Endodermal cell (in vitro differentiated cells): Measurements from ENCODE around the gene DAP. TPM values are rescaled to one million over a fixed set of nuclear protein-coding genes. Genes with fewer than 3 reads are reported as not detected.

ENCODE experiments used
- DNase-seq: peaks from one replicate; pipeline ENCODE4 v3.0.0-alpha.2; 2017
- H3K27ac ChIP-seq: 2 replicates; pipeline ENCODE4 v1.5.1; 2013; ENCODE audit warnings: mild to moderate bottlenecking, low read depth, low read length, moderate library complexity
- H3K27me3 ChIP-seq: 2 replicates; pipeline ENCODE4 v1.6.1; 2013; ENCODE audit warnings: mild to moderate bottlenecking, low read length, moderate library complexity; ENCODE audit not compliant: insufficient read depth, control insufficient read depth, poor library complexity, severe bottlenecking
- H3K36me3 ChIP-seq: 2 replicates; pipeline ENCODE4 v1.7.0; 2013; ENCODE audit warnings: mild to moderate bottlenecking, low read length, moderate library complexity; ENCODE audit not compliant: control insufficient read depth, insufficient read depth
- H3K4me1 ChIP-seq: one replicate; pipeline ENCODE4 v1.7.0; 2013; ENCODE audit warnings: low read length; ENCODE audit not compliant: control insufficient read depth, insufficient read depth
- H3K4me3 ChIP-seq: 2 replicates; pipeline ENCODE4 v1.5.1; 2013; ENCODE audit warnings: mild to moderate bottlenecking, low read length, moderate library complexity
- H3K9ac ChIP-seq: 2 replicates; pipeline ENCODE4 v1.6.1; 2013; ENCODE audit warnings: mild to moderate bottlenecking, low read length, moderate library complexity; ENCODE audit not compliant: poor library complexity, severe bottlenecking; ENCODE audit errors: extremely low read depth
- H3K9me3 ChIP-seq: 2 replicates; pipeline ENCODE4 v1.6.1; 2013; ENCODE audit warnings: mild to moderate bottlenecking, low read length, moderate library complexity; ENCODE audit not compliant: control insufficient read depth
- H3K27ac Mint-ChIP-seq: 2 replicates; pipeline ENCODE4 v1.8.0; 2020; ENCODE audit warnings: mixed read lengths
- H3K27me3 Mint-ChIP-seq: 2 replicates; pipeline ENCODE4 v1.8.0; 2021; ENCODE audit warnings: mild to moderate bottlenecking, mixed read lengths; ENCODE audit not compliant: insufficient read depth
- H3K36me3 Mint-ChIP-seq: 2 replicates; pipeline ENCODE4 v1.8.0; 2020; ENCODE audit warnings: low read depth, mixed read lengths
- H3K4me1 Mint-ChIP-seq: 2 replicates; pipeline ENCODE4 v1.8.0; 2020; ENCODE audit warnings: mixed read lengths
- H3K4me3 Mint-ChIP-seq: 2 replicates; pipeline ENCODE4 v1.8.0; 2020; ENCODE audit warnings: mild to moderate bottlenecking, moderate library complexity, mixed read lengths
- H3K9me3 Mint-ChIP-seq: 2 replicates; pipeline ENCODE4 v1.8.0; 2020; ENCODE audit warnings: mild to moderate bottlenecking, mixed read lengths
- CTCF ChIP-seq: fragments of 200-600 bp; sonication (generic); conservative IDR thresholded peaks from 2 replicates; pipeline ENCODE4 v1.5.0; 2021; ENCODE audit warnings: antibody characterized with exemption, mild to moderate bottlenecking
- WGBS, 2 experiments: methylation state at CpG; one replicate each; pipeline versions ENCODE4 v1.1.5 to v1.1.7; 2013; ENCODE audit warnings: missing lambda C conversion rate in 2 of 2, mixed read lengths in 1 of 2; ENCODE audit not compliant: insufficient coverage in 1 of 2, insufficient read length in 1 of 2; 5-methylcytosine and 5-hydroxymethylcytosine counted together
- total RNA-seq, 2 donors: library from RNA; stranded (reverse); fragmentation: NEBNext Ultra II Directional in 1 of 2; extraction: Animal tissue kit (Norgen Biotek cat#: 25700) in 1 of 2; gene quantifications; 2 replicates in 1 of 2; 3 replicates in 1 of 2; pipeline ENCODE4 v1.2.1, GENCODE V29; 2021

DAP gene
- total RNA-seq, 2 donors from 2014 or later: 77.7 to 106 TPM

GRCh38 chr5:10668697-10669096, 92.3 kb downstream of the DAP start:
- no peak for DNase-seq
- H3K9me3 Mint-ChIP-seq: no peaks in the 10 kb centered on the region
- no peak overlapping the region for H3K4me3 Mint-ChIP-seq
- 94 to 100% methylated on average over 4 of the region's 4 CpGs for WGBS, 2 experiments
- no peaks in the 10 kb centered on the region for H3K27me3 ChIP-seq
- H3K4me1 Mint-ChIP-seq: no peaks in the 10 kb centered on the region
- TF ChIP-seq CTCF: no peak
- H3K9ac ChIP-seq: no peak overlapping the region
- no peak overlapping the region for H3K27ac Mint-ChIP-seq
- H3K36me3 ChIP-seq: no peaks in the 10 kb centered on the region
- H3K27ac ChIP-seq: no peak overlapping the region
- H3K4me1 ChIP-seq: no peaks in the 10 kb centered on the region
- no peaks in the 10 kb centered on the region for H3K36me3 Mint-ChIP-seq
- peaks cover 6% of the 10 kb centered on the region for H3K27me3 Mint-ChIP-seq
- H3K9me3 ChIP-seq: no peaks in the 10 kb centered on the region
- H3K4me3 ChIP-seq: no peak overlapping the region

GRCh38 chr5:10667431-10668057, 93.5 kb downstream of the DAP start:
- Mint-ChIP-seq H3K4me3 (no peak overlapping the region), H3K4me1 (no peaks in the 10 kb centered on the region), H3K27ac (no peak overlapping the region), H3K9me3 (no peaks in the 10 kb centered on the region), H3K36me3 (no peaks in the 10 kb centered on the region), H3K27me3 (peaks cover 6% of the 10 kb centered on the region)
- Histone ChIP-seq H3K9ac (no peak overlapping the region), H3K4me3 (no peak overlapping the region), H3K9me3 (no peaks in the 10 kb centered on the region), H3K36me3 (no peaks in the 10 kb centered on the region), H3K4me1 (no peaks in the 10 kb centered on the region), H3K27me3 (no peaks in the 10 kb centered on the region), H3K27ac (no peak overlapping the region)
- WGBS, 2 experiments: 81 to 92% methylated on average over 4 to 6 of the region's 6 CpGs
- no peak for DNase-seq
- no peak for TF ChIP-seq CTCF

GRCh38 chr5:10666531-10667299, 94.3 kb downstream of the DAP start:
- Mint-ChIP-seq H3K36me3 (no peaks in the 10 kb centered on the region), H3K4me1 (no peaks in the 10 kb centered on the region), H3K9me3 (no peaks in the 10 kb centered on the region), H3K27ac (no peak overlapping the region), H3K4me3 (no peak overlapping the region), H3K27me3 (peaks cover 6% of the 10 kb centered on the region)
- WGBS, 2 experiments: 90 to 94% methylated on average over 7 of the region's 7 CpGs
- no peak overlapping the region for H3K9ac ChIP-seq
- no peaks in the 10 kb centered on the region for H3K36me3 ChIP-seq
- H3K4me1 ChIP-seq: no peaks in the 10 kb centered on the region
- no peak for TF ChIP-seq CTCF
- H3K9me3 ChIP-seq: no peaks in the 10 kb centered on the region
- DNase-seq: no peak
- H3K27ac ChIP-seq: no peak overlapping the region
- no peak overlapping the region for H3K4me3 ChIP-seq
- no peaks in the 10 kb centered on the region for H3K27me3 ChIP-seq
